B cell (primary cell): ENCODE measurements around the gene EFNA3.

Experiments used
- CTCF ChIP-seq: fragments of 200-600 bp; IDR thresholded peaks from one replicate; pipeline ENCODE4 v1.8.0; 2022; ENCODE audit warnings: antibody characterized with exemption, mild to moderate bottlenecking
- EZH2 ChIP-seq: IDR thresholded peaks from 2 replicates; pipeline ENCODE4 v1.6.1; 2012; ENCODE audit warnings: borderline replicate concordance, low read depth, mild to moderate bottlenecking, moderate library complexity, low read length; ENCODE audit not compliant: insufficient read depth, poor library complexity, severe bottlenecking

- TF ChIP-seq EZH2 (no peak), CTCF (no peak)
Measured at GRCh38 chr1:155135415-155136028, 56.9 kb downstream of the EFNA3 start, which contains the start of gene SLC50A1.
